MM.1S (cell line): ENCODE results near the gene ISOC1.

Source experiments
- DNase-seq: peaks from one replicate; pipeline ENCODE4 v3.0.0-alpha.2; 2015
- H2AFZ ChIP-seq: fragments of 300-600 bp; sonication (generic); 2 replicates; pipeline ENCODE4 v1.6.0; 2016; ENCODE audit warnings: antibody characterized with exemption, low read length
- H3F3A ChIP-seq: fragments of 300-600 bp; sonication (generic); 2 replicates; pipeline ENCODE4 v1.6.1; 2016; ENCODE audit warnings: mild to moderate bottlenecking, antibody characterized with exemption, low read length, moderate library complexity, mixed read lengths; ENCODE audit not compliant: insufficient read depth
- H3K27ac ChIP-seq: fragments of 300-600 bp; sonication (generic); 2 replicates; pipeline ENCODE4 v1.5.1; 2016; ENCODE audit warnings: mild to moderate bottlenecking, low read length
- H3K27me3 ChIP-seq: fragments of 300-600 bp; sonication (generic); replicated peaks from 2 replicates; pipeline ENCODE4 v1.6.0; 2016; ENCODE audit warnings: low read length; ENCODE audit not compliant: insufficient read depth
- H3K36me3 ChIP-seq: fragments of 300-600 bp; sonication (generic); replicated peaks from 2 replicates; pipeline ENCODE4 v1.6.1; 2016; ENCODE audit warnings: mild to moderate bottlenecking, low read length, mixed read lengths; ENCODE audit not compliant: insufficient read depth
- H3K4me1 ChIP-seq: fragments of 300-600 bp; sonication (generic); 2 replicates; pipeline ENCODE4 v1.6.1; 2016; ENCODE audit warnings: low read length, mixed read lengths
- H3K4me2 ChIP-seq: fragments of 300-600 bp; sonication (generic); 2 replicates; pipeline ENCODE4 v1.6.0; 2016; ENCODE audit warnings: low read depth, low read length
- H3K4me3 ChIP-seq: fragments of 300-600 bp; sonication (generic); 2 replicates; pipeline ENCODE4 v1.5.1; 2016; ENCODE audit warnings: low read length, mixed read lengths
- H3K79me2 ChIP-seq: fragments of 300-600 bp; sonication (generic); 2 replicates; pipeline ENCODE4 v1.6.1; 2016; ENCODE audit warnings: mixed run types, low read length, mixed read lengths
- H3K9ac ChIP-seq: fragments of 300-600 bp; sonication (generic); 2 replicates; pipeline ENCODE4 v1.6.1; 2016; ENCODE audit warnings: low read length, mixed read lengths
- H3K9me2 ChIP-seq: fragments of 300-600 bp; sonication (generic); replicated peaks from 2 replicates; pipeline ENCODE4 v1.6.1; 2016; ENCODE audit warnings: mild to moderate bottlenecking, low read length, mixed read lengths; ENCODE audit not compliant: insufficient read depth
- H3K9me3 ChIP-seq: fragments of 300-600 bp; sonication (generic); replicated peaks from 2 replicates; pipeline ENCODE4 v1.6.1; 2016; ENCODE audit warnings: mild to moderate bottlenecking, low read length, mixed read lengths; ENCODE audit not compliant: insufficient read depth
- H4K20me1 ChIP-seq: fragments of 300-600 bp; sonication (generic); 2 replicates; pipeline ENCODE4 v1.6.1; 2016; ENCODE audit warnings: mild to moderate bottlenecking, low read length, moderate library complexity, mixed read lengths; ENCODE audit not compliant: insufficient read depth
- CTCF ChIP-seq: fragments of 300-600 bp; sonication (generic); IDR thresholded peaks from 2 replicates; pipeline ENCODE4 v1.5.1; 2016; ENCODE audit warnings: antibody characterized with exemption, low read length, mixed read lengths
- EZH2 ChIP-seq: fragments of 300-600 bp; sonication (generic); optimal IDR thresholded peaks from 2 replicates; pipeline ENCODE3; 2017; ENCODE audit warnings: low read depth, mild to moderate bottlenecking, antibody characterized with exemption, low read length, mixed read lengths
- EZH2phosphoT487 ChIP-seq: fragments of 300-600 bp; sonication (generic); IDR thresholded peaks from 2 replicates; pipeline ENCODE4 v1.6.1; 2018; ENCODE audit warnings: antibody characterized with exemption, low read length

The ISOC1 gene

GRCh38 chr5:129096382-129096991 lies 1.9 kb downstream of the ISOC1 start:
- H3K79me2 ChIP-seq = peaks cover 57% of the 10 kb centered on the region
- H3K4me2 ChIP-seq = no peak overlapping the region
- H3F3A ChIP-seq = peaks cover 11% of the 10 kb centered on the region; the same call in 1 of the 2 replicates
- TF ChIP-seq EZH2phosphoT487 = no peak
- TF ChIP-seq CTCF = no peak
- no peaks in the 10 kb centered on the region for H3K9me3 ChIP-seq
- H3K4me1 ChIP-seq = peaks cover 14% of the 10 kb centered on the region
- no peaks in the 10 kb centered on the region for H3K36me3 ChIP-seq
- no peaks in the 10 kb centered on the region for H4K20me1 ChIP-seq
- H3K27me3 ChIP-seq = no peaks in the 10 kb centered on the region
- no peak overlapping the region for H3K27ac ChIP-seq
- no peak overlapping the region for H3K4me3 ChIP-seq
- no peak for DNase-seq
- no peak overlapping the region for H3K9ac ChIP-seq
- no peak overlapping the region for H2AFZ ChIP-seq
- H3K9me2 ChIP-seq = no peaks in the 10 kb centered on the region

GRCh38 chr5:129097498-129098296 lies 3.1 kb downstream of the ISOC1 start:
- H3K4me1 ChIP-seq = peaks cover 14% of the 10 kb centered on the region
- H3K79me2 ChIP-seq = peaks cover 67% of the 10 kb centered on the region
- H3F3A ChIP-seq = peaks cover 11% of the 10 kb centered on the region; the same call in 1 of the 2 replicates
- no peaks in the 10 kb centered on the region for H3K36me3 ChIP-seq
- DNase-seq = no peak
- H2AFZ ChIP-seq = no peak overlapping the region
- H3K27me3 ChIP-seq = no peaks in the 10 kb centered on the region
- H3K9me2 ChIP-seq = no peaks in the 10 kb centered on the region
- no peaks in the 10 kb centered on the region for H3K9me3 ChIP-seq
- H3K4me2 ChIP-seq = no peak overlapping the region
- H3K4me3 ChIP-seq = no peak overlapping the region
- no peak overlapping the region for H3K9ac ChIP-seq
- H4K20me1 ChIP-seq = no peaks in the 10 kb centered on the region
- TF ChIP-seq EZH2phosphoT487 = no peak
- TF ChIP-seq EZH2 = no peak
- H3K27ac ChIP-seq = no peak overlapping the region

- H3K36me3 ChIP-seq = no peaks in the 10 kb centered on the region
- H3K4me2 ChIP-seq = no peak overlapping the region
- no peak overlapping the region for H3K4me3 ChIP-seq
- peaks cover 10% of the 10 kb centered on the region for H3K4me1 ChIP-seq
- no peak for DNase-seq
- H3K9me2 ChIP-seq = no peaks in the 10 kb centered on the region
- no peak for TF ChIP-seq CTCF
- no peak for TF ChIP-seq EZH2phosphoT487
- no peak for TF ChIP-seq EZH2
- H4K20me1 ChIP-seq = no peaks in the 10 kb centered on the region
- peaks cover 77% of the 10 kb centered on the region for H3K79me2 ChIP-seq
- no peak overlapping the region for H3K9ac ChIP-seq
- no peak overlapping the region for H3K27ac ChIP-seq
- no peaks in the 10 kb centered on the region for H3K27me3 ChIP-seq
- no peaks in the 10 kb centered on the region for H3K9me3 ChIP-seq
- peaks cover 11% of the 10 kb centered on the region; the same call in 1 of the 2 replicates for H3F3A ChIP-seq
- no peak overlapping the region for H2AFZ ChIP-seq
Observed at GRCh38 chr5:129098488-129099183, 4.1 kb downstream of the ISOC1 start.
